ENCODE results near the gene EYA4. TPM values are rescaled to one million over a fixed set of nuclear protein-coding genes. Genes with fewer than 3 reads are reported as not detected.

EYA4 gene
- total RNA-seq, 1 experiment from 2014 or later, result 10.0 TPM

DNA sequence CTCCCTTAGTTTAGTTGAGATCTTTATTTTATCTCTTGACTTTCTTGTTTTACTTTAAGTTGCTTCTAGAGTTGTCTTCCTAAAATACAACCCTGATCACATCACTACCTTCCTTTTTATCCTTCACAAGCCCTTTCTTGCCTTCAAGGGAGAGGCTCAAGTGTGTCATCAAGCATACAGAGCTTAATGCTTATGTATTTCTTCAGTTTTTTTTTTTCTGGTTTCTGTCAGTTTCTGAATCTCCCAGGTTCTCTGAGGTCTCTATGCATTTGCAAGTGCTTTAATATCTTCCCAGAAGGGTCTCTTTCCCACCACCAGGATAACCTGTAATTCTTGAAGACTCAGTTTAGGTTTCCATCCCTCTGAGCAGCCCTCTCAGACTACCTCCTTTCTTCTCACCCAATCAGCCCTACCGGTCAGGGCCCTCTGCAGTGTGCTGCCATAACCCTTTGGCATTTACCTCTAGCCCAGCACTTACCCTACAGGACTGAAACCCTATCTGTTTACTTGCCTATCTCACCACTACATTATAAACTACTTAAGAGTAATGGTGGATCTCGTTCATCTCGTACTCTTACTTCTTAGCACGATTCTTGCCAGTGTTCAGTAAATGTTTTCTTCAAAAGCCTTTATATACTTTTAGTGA lies 36.9 kb downstream of the EYA4 start:
- ChIA-PET CTCF (interaction anchor here (0.6 kb wide), 1 partner anchor 183 kb away, joined by 3 read pairs; no protein-coding TSS in a partner anchor), POLR2A (ENCODE audit: unreplicated experiment) (no interaction called here)
- BruUV-seq (replicated peaks), result no TSS peak
- Histone ChIP-seq H3K9me3 (ENCODE audit: low read length) (no peaks in the 10 kb centered on the region), H3K36me3 (ENCODE audit: low read depth, low read length) (no peaks in the 10 kb centered on the region), H3K4me2 (ENCODE audit: low read length) (no peak overlapping the region), H3K4me1 (ENCODE audit: insufficient read depth, low read length) (no peaks in the 10 kb centered on the region), H4K20me1 (ENCODE audit: low read length) (no peaks in the 10 kb centered on the region), H3K27me3 (ENCODE audit: low read length) (no peaks in the 10 kb centered on the region), H3F3A (ENCODE audit: low read length, unreplicated experiment) (no peaks in the 10 kb centered on the region), H3K27ac (ENCODE audit: low read length) (no peak overlapping the region), H2AFZ (ENCODE audit: low read length) (no peak overlapping the region), H3K9me2 (replicated peaks; ENCODE audit: low read length) (no peaks in the 10 kb centered on the region), H3K79me2 (ENCODE audit: low read length) (no peaks in the 10 kb centered on the region), H3K9ac (ENCODE audit: low read length) (no peak overlapping the region), H3K4me3 (ENCODE audit: low read length) (no peak overlapping the region)
- TF ChIP-seq EZH2phosphoT487 (IDR thresholded peaks at IDR 0.05; ENCODE audit: borderline replicate concordance, low read length) (no peak), EZH2 (IDR thresholded peaks at IDR 0.05; ENCODE audit: low read length, unreplicated experiment) (no peak)
- TF ChIP-seq, protein P1, sequence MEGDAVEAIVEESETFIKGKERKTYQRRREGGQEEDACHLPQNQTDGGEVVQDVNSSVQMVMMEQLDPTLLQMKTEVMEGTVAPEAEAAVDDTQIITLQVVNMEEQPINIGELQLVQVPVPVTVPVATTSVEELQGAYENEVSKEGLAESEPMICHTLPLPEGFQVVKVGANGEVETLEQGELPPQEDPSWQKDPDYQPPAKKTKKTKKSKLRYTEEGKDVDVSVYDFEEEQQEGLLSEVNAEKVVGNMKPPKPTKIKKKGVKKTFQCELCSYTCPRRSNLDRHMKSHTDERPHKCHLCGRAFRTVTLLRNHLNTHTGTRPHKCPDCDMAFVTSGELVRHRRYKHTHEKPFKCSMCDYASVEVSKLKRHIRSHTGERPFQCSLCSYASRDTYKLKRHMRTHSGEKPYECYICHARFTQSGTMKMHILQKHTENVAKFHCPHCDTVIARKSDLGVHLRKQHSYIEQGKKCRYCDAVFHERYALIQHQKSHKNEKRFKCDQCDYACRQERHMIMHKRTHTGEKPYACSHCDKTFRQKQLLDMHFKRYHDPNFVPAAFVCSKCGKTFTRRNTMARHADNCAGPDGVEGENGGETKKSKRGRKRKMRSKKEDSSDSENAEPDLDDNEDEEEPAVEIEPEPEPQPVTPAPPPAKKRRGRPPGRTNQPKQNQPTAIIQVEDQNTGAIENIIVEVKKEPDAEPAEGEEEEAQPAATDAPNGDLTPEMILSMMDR (conservative IDR thresholded peaks at IDR 0.05; ENCODE audit: low read depth, low read length), result no peak
- intact Hi-C loops (cut with micrococcal nuclease), result no loop called here
- DNase-seq (no peak), ATAC-seq (no peak)

DNA sequence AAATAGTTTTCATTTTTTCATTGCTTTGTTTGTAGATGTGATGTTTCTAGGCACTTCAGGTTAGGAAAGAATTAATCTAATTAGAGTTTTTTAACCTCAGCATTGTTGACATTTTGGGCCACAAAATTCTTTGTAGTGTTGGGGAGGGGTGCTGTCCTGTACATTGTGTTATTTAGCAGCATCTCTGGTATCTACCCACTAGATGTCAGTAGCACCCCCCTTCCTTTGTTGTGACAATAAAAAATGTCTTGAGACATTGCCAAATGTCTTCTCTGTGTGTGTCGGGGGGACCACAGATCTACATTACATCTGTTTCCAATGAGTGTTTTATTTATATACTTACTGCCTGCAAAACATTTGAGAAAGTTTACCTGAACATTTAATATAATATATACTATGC lies 45.6 kb downstream of the EYA4 start:
- Histone ChIP-seq H3K9ac (ENCODE audit: low read length) (no peak overlapping the region), H3K4me1 (ENCODE audit: insufficient read depth, low read length) (no peaks in the 10 kb centered on the region), H4K20me1 (ENCODE audit: low read length) (no peaks in the 10 kb centered on the region), H3K36me3 (ENCODE audit: low read depth, low read length) (no peaks in the 10 kb centered on the region), H3K79me2 (ENCODE audit: low read length) (no peaks in the 10 kb centered on the region; the same call in 1 of the 2 replicates), H3K9me2 (replicated peaks; ENCODE audit: low read length) (no peaks in the 10 kb centered on the region), H3K4me2 (ENCODE audit: low read length) (no peak overlapping the region), H3K4me3 (ENCODE audit: low read length) (no peak overlapping the region), H3K9me3 (ENCODE audit: low read length) (no peaks in the 10 kb centered on the region), H3F3A (ENCODE audit: low read length, unreplicated experiment) (no peaks in the 10 kb centered on the region), H2AFZ (ENCODE audit: low read length) (no peak overlapping the region), H3K27ac (ENCODE audit: low read length) (no peak overlapping the region), H3K27me3 (ENCODE audit: low read length) (no peaks in the 10 kb centered on the region)
- POLR2A ChIA-PET (ENCODE audit: unreplicated experiment), result no interaction called here
- intact Hi-C loops (cut with micrococcal nuclease), result loop anchor here (5.0 kb wide), 2 partner anchors 81 to 226 kb away; no protein-coding TSS in a partner anchor
- TF ChIP-seq, protein P1 (conservative IDR thresholded peaks at IDR 0.05; ENCODE audit: low read depth, low read length), result peak; percentile 61
- no peak for TF ChIP-seq EZH2phosphoT487 (IDR thresholded peaks at IDR 0.05; ENCODE audit: borderline replicate concordance, low read length)
- CTCF ChIA-PET, result no interaction called here
- ATAC-seq (no peak), DNase-seq (peak; percentile 47)
- no TSS peak for BruUV-seq (replicated peaks)

DNA sequence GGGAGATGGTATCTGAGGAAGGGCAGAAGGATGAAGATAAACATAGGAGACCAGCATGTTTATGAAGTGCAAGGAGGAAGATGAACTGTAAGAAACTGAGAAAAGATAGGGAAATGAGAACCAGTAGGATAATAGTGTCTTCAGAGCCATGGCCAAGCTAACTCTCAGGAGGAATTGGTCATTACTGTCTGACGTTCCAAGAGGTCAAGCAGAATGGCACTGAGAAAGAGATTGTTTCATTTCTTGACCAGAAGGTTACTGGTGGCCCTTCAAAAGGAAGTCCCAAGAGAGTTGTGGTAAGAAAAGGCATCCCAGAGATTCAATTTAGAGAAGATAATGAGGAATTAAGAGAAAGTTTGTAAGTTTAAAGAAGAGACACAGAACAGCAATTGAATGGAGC lies 47.5 kb downstream of the EYA4 start:
- no peak for ATAC-seq
- Histone ChIP-seq H4K20me1 (ENCODE audit: low read length) (no peaks in the 10 kb centered on the region), H3K36me3 (ENCODE audit: low read depth, low read length) (no peaks in the 10 kb centered on the region), H3K9me3 (ENCODE audit: low read length) (no peaks in the 10 kb centered on the region), H3K4me2 (ENCODE audit: low read length) (no peak overlapping the region), H3K27ac (ENCODE audit: low read length) (no peak overlapping the region), H3F3A (ENCODE audit: low read length, unreplicated experiment) (no peaks in the 10 kb centered on the region), H3K9me2 (replicated peaks; ENCODE audit: low read length) (no peaks in the 10 kb centered on the region), H3K27me3 (ENCODE audit: low read length) (no peaks in the 10 kb centered on the region), H3K79me2 (ENCODE audit: low read length) (no peaks in the 10 kb centered on the region; the same call in 1 of the 2 replicates), H3K4me1 (ENCODE audit: insufficient read depth, low read length) (no peaks in the 10 kb centered on the region), H2AFZ (ENCODE audit: low read length) (no peak overlapping the region), H3K4me3 (ENCODE audit: low read length) (no peak overlapping the region), H3K9ac (ENCODE audit: low read length) (no peak overlapping the region)
- BruUV-seq (replicated peaks), result no TSS peak
- ChIA-PET CTCF (no interaction called here), POLR2A (ENCODE audit: unreplicated experiment) (no interaction called here)
- no peak for TF ChIP-seq EZH2phosphoT487 (IDR thresholded peaks at IDR 0.05; ENCODE audit: borderline replicate concordance, low read length)
- TF ChIP-seq, protein P1 (conservative IDR thresholded peaks at IDR 0.05; ENCODE audit: low read depth, low read length), result no peak
- TF ChIP-seq EZH2 (IDR thresholded peaks at IDR 0.05; ENCODE audit: low read length, unreplicated experiment), result no peak
- intact Hi-C loops (cut with micrococcal nuclease), result loop anchor here (5.0 kb wide), 2 partner anchors 79 to 224 kb away; no protein-coding TSS in a partner anchor
- no peak for DNase-seq

All from PC-3 (cell line).